ENCODE data around the gene PPARG. TPM values are rescaled to one million over a fixed set of nuclear protein-coding genes. Genes with fewer than 3 reads are reported as not detected.

The PPARG gene
- total and polyA plus RNA-seq, 2 of the 8 experiments (the other 6 are each of a cell fraction or from before 2014, with no cell fraction given) = 0.06 TPM; not detected in 1

DNA sequence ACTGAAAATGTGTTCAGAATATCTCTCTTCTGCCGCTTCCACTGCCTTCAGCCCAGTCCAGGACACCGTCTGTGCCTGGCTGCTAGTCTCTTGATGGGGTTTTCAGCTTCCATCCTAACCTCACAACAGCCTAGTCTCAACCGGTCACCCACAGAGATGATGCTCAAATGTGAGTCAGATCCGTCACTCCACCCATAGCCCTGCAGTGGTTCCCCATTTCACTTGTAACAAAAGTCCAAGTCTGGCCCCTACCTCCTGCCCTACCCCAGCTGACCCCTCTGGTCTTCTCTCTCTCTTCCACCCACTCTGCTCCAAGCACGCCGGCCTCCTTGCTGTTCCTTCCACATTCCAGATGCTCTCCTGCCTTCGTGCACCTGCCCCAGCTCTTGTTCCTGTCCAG is 68.1 kb downstream of the PPARG start:
- no peaks in the 10 kb centered on the region for H3K4me1 ChIP-seq (replicated peaks in 1 of 4; ENCODE audit: control insufficient read depth in 3 of 4, insufficient read depth in 4 of 4, low read length in 3 of 4)
- no peak overlapping the region; the same call in 1 of the 2 replicates for H2AFZ ChIP-seq (ENCODE audit: low read length)
- no peaks in the 10 kb centered on the region for H3K79me2 ChIP-seq (ENCODE audit: control insufficient read depth in 1 of 2, insufficient read depth in 2 of 2, low read length in 2 of 2)
- no peak overlapping the region for H3K4me2 ChIP-seq (ENCODE audit: insufficient read depth in 1 of 2, low read depth in 2 of 2, low read length in 2 of 2)
- H3K27me3 ChIP-seq (replicated peaks in 1 of 4; ENCODE audit: control insufficient read depth in 3 of 4, extremely low read depth in 1 of 4, insufficient read depth in 3 of 4, low read length in 3 of 4) = no peaks in the 10 kb centered on the region
- no peak overlapping the region for H2BK5ac ChIP-seq (ENCODE audit: low read depth, low read length)
- no peak overlapping the region for H3K4ac ChIP-seq (replicated peaks; ENCODE audit: insufficient read length, low read depth, low read length)
- no peaks in the 10 kb centered on the region for H3K9me3 ChIP-seq (ENCODE audit: insufficient read depth in 2 of 2, low read depth in 1 of 2, low read length in 1 of 2)
- H3K36me3 ChIP-seq (ENCODE audit: control insufficient read depth in 2 of 4, insufficient read depth in 4 of 4, low read length in 3 of 4) = no peaks in the 10 kb centered on the region
- 92% methylated on average over 7 of the region's 7 CpGs; no CpG with 5 or more reads in 1 of the 2 experiments for WGBS, 2 experiments (ENCODE audit: extremely low coverage in 1 of 2, insufficient coverage in 1 of 2, insufficient read length in 1 of 2, insufficient replicate concordance in 2 of 2, low coverage in 1 of 2, low lambda C conversion rate in 2 of 2, missing lambda C conversion rate in 1 of 2)
- ChIA-PET POLR2A (ENCODE audit: partially characterized antibody) (no interaction called here), CTCF (ENCODE audit: partially characterized antibody) (no interaction called here)
- H3K79me1 ChIP-seq (ENCODE audit: low read depth, low read length) = no peaks in the 10 kb centered on the region
- no peak for TF ChIP-seq CTBP2 (IDR thresholded peaks at IDR 0.05; ENCODE audit: borderline replicate concordance, insufficient read depth, insufficient read length, low read length)
- TF ChIP-seq KDM5A (IDR thresholded peaks at IDR 0.05; ENCODE audit: low read length) = no peak
- TF ChIP-seq, protein P1, sequence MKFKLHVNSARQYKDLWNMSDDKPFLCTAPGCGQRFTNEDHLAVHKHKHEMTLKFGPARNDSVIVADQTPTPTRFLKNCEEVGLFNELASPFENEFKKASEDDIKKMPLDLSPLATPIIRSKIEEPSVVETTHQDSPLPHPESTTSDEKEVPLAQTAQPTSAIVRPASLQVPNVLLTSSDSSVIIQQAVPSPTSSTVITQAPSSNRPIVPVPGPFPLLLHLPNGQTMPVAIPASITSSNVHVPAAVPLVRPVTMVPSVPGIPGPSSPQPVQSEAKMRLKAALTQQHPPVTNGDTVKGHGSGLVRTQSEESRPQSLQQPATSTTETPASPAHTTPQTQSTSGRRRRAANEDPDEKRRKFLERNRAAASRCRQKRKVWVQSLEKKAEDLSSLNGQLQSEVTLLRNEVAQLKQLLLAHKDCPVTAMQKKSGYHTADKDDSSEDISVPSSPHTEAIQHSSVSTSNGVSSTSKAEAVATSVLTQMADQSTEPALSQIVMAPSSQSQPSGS (IDR thresholded peaks at IDR 0.05; ENCODE audit: low read length) = no peak
- TF ChIP-seq CEBPB (IDR thresholded peaks at IDR 0.05; ENCODE audit: low read depth, low read length) = no peak
- TF ChIP-seq PHF8 (conservative IDR thresholded peaks at IDR 0.05; ENCODE audit: low read depth, low read length) = no peak
- TF ChIP-seq SP4 (IDR thresholded peaks at IDR 0.05; ENCODE audit: low read length) = no peak
- no peak for TF ChIP-seq CHD1 (IDR thresholded peaks at IDR 0.05; ENCODE audit: low read depth, low read length)
- TF ChIP-seq JUND (IDR thresholded peaks at IDR 0.05; ENCODE audit: low read length) = no peak
- TF ChIP-seq SP2 (IDR thresholded peaks at IDR 0.05; ENCODE audit: low read length) = no peak
- no peak for DNase-seq (ENCODE audit: low read depth in 1 of 2, low spot score in 2 of 2)
- H2AK5ac ChIP-seq (ENCODE audit: low read depth, low read length) = no peak overlapping the region
- H2BK120ac ChIP-seq (replicated peaks; ENCODE audit: low read depth, low read length) = no peak overlapping the region
- H3K56ac ChIP-seq (replicated peaks; ENCODE audit: insufficient read length, low read depth, low read length) = no peak overlapping the region
- no peak overlapping the region for H4K5ac ChIP-seq (ENCODE audit: insufficient read length, low read depth, low read length)
- H3K27ac ChIP-seq (ENCODE audit: low read depth, low read length) = no peak overlapping the region
- H3K18ac ChIP-seq (ENCODE audit: extremely low read depth, low read length) = no peak overlapping the region
- no peak overlapping the region for H2BK12ac ChIP-seq (ENCODE audit: low read depth, low read length)
- no peak overlapping the region for H2BK15ac ChIP-seq (ENCODE audit: low read length)
- H3K23me2 ChIP-seq (ENCODE audit: low read depth, low read length) = no peaks in the 10 kb centered on the region
- no peak overlapping the region for H3K14ac ChIP-seq (ENCODE audit: insufficient read length)
- no peak overlapping the region for H2BK20ac ChIP-seq (ENCODE audit: low read length)
- H4K8ac ChIP-seq (ENCODE audit: extremely low read depth, insufficient read depth, low read length) = no peak overlapping the region
- H4K91ac ChIP-seq (replicated peaks; ENCODE audit: insufficient read length, low read length) = no peak overlapping the region
- peaks cover 0 to 1% of the 10 kb centered on the region in 2 experiments for H4K20me1 ChIP-seq (replicated peaks in 1 of 2; ENCODE audit: control insufficient read depth in 1 of 2, insufficient read depth in 2 of 2, low read length in 2 of 2)
- no peak for FAIRE-seq
- no peak overlapping the region for H3K23ac ChIP-seq (ENCODE audit: insufficient read length)
- H3K4me3 ChIP-seq (ENCODE audit: extremely low read depth in 1 of 4, insufficient read depth in 2 of 4, low read depth in 3 of 4, low read length in 4 of 4) = no peak overlapping the region
- no peak overlapping the region for H3K9ac ChIP-seq (replicated peaks in 1 of 4; ENCODE audit: extremely low read depth in 1 of 4, low read depth in 3 of 4, low read length in 3 of 4)
